T1000 (cell line): Measurements from ENCODE around the gene BAIAP2L1.
A peak's percentile ranks its signal among the peaks of the same experiment; 100 is the strongest.

Source experiments
- DNase-seq: peaks from one replicate; lab custom pipeline; 2025; ENCODE audit warnings: mixed read lengths; lab: John Stamatoyannopoulos, UW

Gene BAIAP2L1

DNA sequence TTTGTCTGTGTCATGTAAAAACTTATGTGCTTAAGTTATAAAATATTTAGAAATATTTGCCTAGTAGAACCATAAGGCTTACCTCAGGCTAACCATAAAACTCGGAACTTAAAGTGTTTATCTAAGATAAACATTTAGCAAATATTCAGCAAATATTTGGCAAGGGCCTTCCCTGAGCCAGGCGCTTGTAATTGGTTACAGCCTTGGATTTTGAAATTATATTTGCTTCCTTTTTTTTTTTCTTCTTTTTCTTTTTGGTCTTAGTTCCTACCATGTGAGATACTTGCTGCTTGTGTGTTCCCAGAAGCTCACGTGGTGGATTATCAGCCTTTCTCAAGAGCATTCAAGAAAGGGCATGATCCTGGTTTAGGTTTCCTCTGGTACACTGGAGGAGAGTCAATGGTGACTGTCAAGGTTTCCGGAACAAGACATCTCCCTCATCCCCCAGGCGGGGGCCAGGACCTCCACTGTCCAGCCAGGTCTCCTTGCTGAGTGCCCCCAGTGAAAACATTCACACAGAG lies 124.6 kb downstream of the BAIAP2L1 start:
- no peak for DNase-seq

DNA sequence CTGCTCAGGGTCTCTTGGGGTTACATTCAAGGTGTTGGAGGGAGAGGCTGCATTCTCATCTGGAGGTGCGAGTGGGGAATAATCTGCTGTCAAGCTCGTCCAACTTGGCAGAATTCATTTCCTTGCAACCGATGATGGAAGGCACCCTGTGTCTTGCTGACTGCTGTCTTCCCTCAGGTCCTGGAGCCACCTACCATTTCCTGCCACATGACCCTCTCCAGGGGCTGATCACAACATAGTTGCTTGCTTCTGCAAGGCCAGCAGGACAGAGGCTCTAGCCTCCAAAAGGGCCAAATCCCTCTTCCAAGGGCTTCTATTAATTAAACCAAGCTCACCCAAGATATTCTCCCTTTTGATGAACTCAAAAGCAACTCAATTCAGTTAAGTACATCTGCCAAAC lies 133.6 kb downstream of the BAIAP2L1 start:
- no peak for DNase-seq

GRCh38 chr7:98266840-98267239 lies 134.1 kb downstream of the BAIAP2L1 start:
- no peak for DNase-seq

DNA sequence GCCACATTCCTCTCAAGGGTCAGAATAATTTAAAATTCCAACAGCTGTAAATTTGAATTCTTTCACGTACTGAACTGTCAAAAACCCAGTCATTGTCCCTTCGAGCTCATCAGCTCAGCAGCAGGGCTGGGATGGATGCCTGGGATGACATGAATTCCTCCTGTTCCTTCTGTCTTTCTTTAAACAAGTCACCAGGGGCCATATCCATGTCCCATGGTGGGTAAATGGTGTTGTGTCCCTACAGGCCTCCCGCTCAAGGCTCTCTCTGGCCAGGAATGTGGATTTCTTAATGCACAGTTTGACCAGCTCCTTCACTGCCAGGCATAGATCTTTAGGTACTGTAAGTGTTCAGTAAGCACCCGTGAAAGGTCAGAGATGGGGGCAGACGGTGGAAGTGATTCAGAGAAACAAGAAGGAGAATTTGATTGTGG lies 135.0 kb downstream of the BAIAP2L1 start:
- DNase-seq, result no peak

DNA sequence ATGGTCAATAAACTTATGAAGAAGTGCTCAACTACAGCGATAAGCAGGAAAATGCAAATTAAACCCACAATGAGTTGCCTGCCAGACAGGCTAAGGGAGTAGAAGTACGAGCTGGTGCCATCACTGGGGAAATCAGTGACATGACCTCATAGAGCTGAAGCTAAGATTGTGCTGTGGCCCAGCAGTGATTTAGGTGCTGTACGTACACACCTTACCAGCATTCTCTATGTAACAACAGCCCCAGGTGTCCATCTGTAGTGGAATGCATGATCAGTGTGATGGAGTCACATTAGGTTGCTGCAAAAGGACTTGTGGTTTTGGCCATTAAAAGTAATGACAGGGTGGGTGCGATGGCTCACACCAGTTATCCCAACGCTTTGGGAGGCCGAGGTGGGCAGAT lies 143.2 kb downstream of the BAIAP2L1 start:
- DNase-seq, result no peak

DNA sequence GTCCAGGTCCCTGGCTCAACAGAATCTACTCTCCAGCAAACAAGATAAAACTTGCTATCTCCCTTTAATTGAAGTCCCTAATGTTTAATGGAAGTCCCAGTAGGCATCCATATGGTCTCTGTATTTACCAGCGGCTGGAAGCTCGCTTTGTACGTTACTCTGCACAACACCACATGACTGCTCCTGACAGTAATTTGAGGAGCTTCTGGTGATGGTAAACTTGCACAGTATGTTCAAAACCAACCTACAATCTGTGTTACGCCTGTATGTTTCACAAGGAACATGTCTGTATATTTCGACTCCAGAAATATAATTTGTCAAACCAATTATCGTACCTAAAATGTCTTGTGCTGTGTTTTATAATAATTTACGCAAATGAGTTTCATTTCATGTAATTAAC lies 144.5 kb downstream of the BAIAP2L1 start:
- DNase-seq, result no peak

- DNase-seq, result no peak
Observed at GRCh38 chr7:98254951-98255610, 145.8 kb downstream of the BAIAP2L1 start.

- no peak for DNase-seq
Observed at GRCh38 chr7:98254516-98254915, 146.4 kb downstream of the BAIAP2L1 start.

DNA sequence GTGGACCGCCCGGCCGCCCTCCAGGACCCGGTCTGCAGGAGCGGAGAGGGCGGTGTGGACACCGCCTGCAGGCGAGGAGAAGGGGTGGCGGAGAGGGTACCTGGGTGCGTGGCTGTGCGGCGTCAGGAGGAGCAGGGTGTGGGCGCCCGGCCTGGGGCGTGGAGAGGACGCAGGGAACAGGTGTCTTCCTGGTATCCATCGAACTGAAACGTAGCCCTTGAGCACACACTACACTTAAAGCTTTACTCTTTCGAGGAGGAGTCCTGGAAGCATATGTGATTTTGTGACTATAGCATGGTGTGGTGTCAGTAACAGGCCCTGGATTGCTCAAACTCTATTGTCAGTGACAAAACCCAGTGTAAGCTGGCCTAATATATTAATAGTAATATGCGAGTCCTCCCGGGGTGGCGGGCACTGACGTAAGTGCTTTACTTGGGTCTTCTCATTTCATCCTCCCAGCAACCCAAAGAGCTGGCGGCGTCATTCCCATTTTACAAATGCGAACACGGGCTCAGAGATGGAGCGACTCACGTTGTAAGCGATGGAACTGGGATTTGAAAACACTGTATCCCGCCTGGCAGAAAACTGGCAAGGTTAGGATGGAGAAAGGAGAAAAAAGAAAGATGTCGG lies 148.3 kb downstream of the BAIAP2L1 start:
- DNase-seq, result no peak

DNA sequence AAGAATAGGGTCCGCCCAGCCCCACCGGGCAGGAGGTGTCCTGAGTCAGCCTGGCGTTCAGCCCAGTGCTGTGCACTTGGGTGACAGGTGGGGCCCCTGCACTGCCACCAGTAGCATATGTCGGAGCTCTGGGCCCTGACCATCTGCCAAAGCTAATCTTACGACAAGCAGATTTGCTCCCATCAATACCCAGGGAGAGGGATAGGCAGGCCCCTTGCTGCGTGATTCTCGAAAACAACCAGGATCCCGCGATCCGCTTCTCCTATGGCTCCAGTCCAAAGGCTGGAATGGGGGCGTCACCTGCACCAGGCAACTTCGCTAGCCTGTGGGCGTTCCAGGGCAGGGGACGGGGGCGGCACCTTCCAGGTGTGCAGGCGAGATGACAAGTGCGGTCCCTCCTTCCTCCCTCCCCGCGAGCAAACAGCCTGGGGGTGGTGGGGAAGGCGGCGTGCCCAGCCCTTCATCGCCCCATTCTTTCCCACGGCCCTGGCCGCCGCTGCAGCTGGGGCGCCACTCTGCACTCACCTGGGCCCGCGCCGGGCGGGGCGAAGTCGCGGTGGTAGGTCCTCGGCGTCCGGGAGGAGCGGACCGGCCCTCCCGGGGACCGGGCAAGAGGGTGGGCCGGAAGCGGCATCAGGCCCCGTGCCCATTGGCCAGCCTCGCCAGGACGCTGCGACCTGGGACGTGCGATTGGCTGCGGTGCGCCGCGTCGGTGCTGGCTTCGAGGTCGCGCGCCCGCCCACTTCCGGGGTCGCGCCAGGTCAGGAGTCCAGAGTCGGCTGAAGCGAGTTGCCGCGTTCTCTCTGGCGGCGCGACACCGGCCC lies 149.1 kb downstream of the BAIAP2L1 start, which contains the start of gene TECPR1:
TSS of gene TECPR1 (minus strand) at position 632 of the 824 bp plus-strand sequence. CDS start 6,086 bp downstream, outside the sequence.
- peak; percentile 65 for DNase-seq

GRCh38 chr7:98251231-98251600 lies 149.7 kb downstream of the BAIAP2L1 start:
- DNase-seq, result no peak

- no peak for DNase-seq
Observed at GRCh38 chr7:98250789-98251188, 150.1 kb downstream of the BAIAP2L1 start.

DNA sequence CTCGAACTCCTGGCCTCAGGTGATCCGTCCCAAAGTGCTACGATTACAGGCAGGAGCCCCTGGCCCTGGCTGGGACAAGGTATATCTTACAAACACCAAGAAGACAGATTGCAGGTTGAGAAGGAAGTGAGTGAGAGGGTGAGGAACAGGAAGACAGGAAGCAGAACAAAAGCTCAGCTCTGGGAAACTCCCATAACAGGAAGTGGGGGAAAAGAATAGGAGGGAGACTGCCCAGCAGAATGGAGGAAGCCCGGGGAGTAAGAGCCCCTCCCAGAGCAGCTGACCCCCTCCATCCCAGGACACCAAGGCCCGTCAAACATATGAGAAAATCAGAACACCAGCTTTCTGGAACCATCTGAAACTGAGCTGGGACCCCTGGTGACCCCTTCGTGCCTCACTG lies 151.8 kb downstream of the BAIAP2L1 start:
- no peak for DNase-seq

GRCh38 chr7:98248156-98248555 lies 152.7 kb downstream of the BAIAP2L1 start:
- DNase-seq, result no peak

GRCh38 chr7:98244871-98245270 lies 156.0 kb downstream of the BAIAP2L1 start:
- DNase-seq, result no peak

- no peak for DNase-seq
Observed at GRCh38 chr7:98242934-98243333, 158.0 kb downstream of the BAIAP2L1 start.

- no peak for DNase-seq
Observed at GRCh38 chr7:98242342-98242741, 158.5 kb downstream of the BAIAP2L1 start.

GRCh38 chr7:98241674-98242241 lies 159.1 kb downstream of the BAIAP2L1 start:
- no peak for DNase-seq
